Measurements from ENCODE around the gene SUCNR1. TPM values are rescaled to one million over a fixed set of nuclear protein-coding genes. Genes with fewer than 3 reads are reported as not detected.
A peak's percentile ranks its signal among the peaks of the same experiment; 100 is the strongest.

Gene SUCNR1
- total RNA-seq, 4 donors from 2014 or later, result 0.19 to 0.38 TPM; not detected in 2

- H3K36me3 ChIP-seq, result no peaks in the 10 kb centered on the region
- 55 to 80% methylated on average over 1 of the region's 1 CpG for WGBS, 2 donors
- H3K4me1 ChIP-seq, result peaks cover 0 to 48% (median 14%) of the 10 kb centered on the region in 3 donors
Measured at GRCh38 chr3:151931171-151931570, 57.7 kb downstream of the SUCNR1 start.

DNA sequence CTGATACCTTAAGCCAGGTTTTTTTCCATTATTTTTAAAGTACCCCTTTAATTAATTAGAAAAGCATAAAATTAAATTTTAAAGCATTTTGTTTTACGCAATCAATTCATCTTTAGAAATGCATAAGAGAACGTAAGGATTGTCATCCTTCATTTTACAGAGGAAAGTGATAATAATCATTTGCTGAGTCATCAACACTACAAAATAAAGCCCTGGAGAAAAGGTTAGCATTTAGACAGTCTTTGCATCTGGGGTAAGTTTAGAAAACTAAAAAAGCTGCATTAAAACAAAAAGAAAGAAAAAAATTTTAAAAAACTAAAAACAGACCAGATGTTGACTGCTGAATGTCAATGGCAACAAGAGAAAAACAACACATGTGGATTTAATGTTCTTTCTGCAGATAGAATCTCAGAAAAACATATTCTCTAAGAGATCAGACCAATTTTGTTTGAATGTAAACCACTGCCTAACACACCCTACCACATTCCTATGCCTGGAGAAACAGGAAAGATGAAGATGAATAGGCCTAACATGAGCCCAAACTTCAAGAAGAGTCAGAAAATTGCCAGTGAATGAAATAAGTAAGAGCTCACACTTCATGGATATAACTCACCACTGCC is 59.9 kb downstream of the SUCNR1 start:
- 51 to 69% methylated on average over 2 of the region's 2 CpGs for WGBS, 2 donors
- no peaks in the 10 kb centered on the region for H3K36me3 ChIP-seq
- no peak for TF ChIP-seq POLR2A (IDR thresholded peaks at IDR 0.05)
- TF ChIP-seq, protein P1, sequence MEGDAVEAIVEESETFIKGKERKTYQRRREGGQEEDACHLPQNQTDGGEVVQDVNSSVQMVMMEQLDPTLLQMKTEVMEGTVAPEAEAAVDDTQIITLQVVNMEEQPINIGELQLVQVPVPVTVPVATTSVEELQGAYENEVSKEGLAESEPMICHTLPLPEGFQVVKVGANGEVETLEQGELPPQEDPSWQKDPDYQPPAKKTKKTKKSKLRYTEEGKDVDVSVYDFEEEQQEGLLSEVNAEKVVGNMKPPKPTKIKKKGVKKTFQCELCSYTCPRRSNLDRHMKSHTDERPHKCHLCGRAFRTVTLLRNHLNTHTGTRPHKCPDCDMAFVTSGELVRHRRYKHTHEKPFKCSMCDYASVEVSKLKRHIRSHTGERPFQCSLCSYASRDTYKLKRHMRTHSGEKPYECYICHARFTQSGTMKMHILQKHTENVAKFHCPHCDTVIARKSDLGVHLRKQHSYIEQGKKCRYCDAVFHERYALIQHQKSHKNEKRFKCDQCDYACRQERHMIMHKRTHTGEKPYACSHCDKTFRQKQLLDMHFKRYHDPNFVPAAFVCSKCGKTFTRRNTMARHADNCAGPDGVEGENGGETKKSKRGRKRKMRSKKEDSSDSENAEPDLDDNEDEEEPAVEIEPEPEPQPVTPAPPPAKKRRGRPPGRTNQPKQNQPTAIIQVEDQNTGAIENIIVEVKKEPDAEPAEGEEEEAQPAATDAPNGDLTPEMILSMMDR (IDR thresholded peaks at IDR 0.05), result no peak
- H3K27ac ChIP-seq, result peak overlapping the region in 2 of 4 donors; percentile 60 to 72
- H3K27me3 ChIP-seq, result no peaks in the 10 kb centered on the region
- H3K4me1 ChIP-seq, result peaks cover 0 to 29% (median 8%) of the 10 kb centered on the region in 3 donors
- H3K9me3 ChIP-seq, result no peaks in the 10 kb centered on the region
- DNase-seq, result no peak
- intact Hi-C loops (cut with DNase I), result no loop called here
- H3K4me3 ChIP-seq, result no peak overlapping the region

More at GRCh38 chr3:151931171-151931570, 57.7 kb downstream of the SUCNR1 start:
- H3K9me3 ChIP-seq, result no peaks in the 10 kb centered on the region
- no peak for DNase-seq
- intact Hi-C loops (cut with DNase I), result no loop called here
- H3K27me3 ChIP-seq, result no peaks in the 10 kb centered on the region
- TF ChIP-seq, protein P1 (IDR thresholded peaks at IDR 0.05), result no peak
- TF ChIP-seq POLR2A (IDR thresholded peaks at IDR 0.05), result no peak
- H3K27ac ChIP-seq, result peak overlapping the region in 2 of 4 donors; percentile 60 to 72
- H3K4me3 ChIP-seq, result no peak overlapping the region

Other genes with a start within 250 kb of the SUCNR1 start
- under 1 TPM in 3 of 4 donors, not detected in 1; 0.18 to 0.47 (median 0.19) TPM for gene AADACL2, start 139.7 kb upstream of the SUCNR1 start, total RNA-seq
- gene AADAC, start 59.5 kb upstream of the SUCNR1 start, total RNA-seq, result 1 to 10 TPM in 2 of 4 donors, under 1 TPM in 2; 0.35 to 6.5 (median 1.0) TPM